COR-L47 (cell line): Measurements from ENCODE around the gene LRP5.
A peak's percentile ranks its signal among the peaks of the same experiment; 100 is the strongest.
"Not testable (repeated sequence)": the region's sequence is repeated elsewhere in the genome, so short reads cannot be mapped to it uniquely, and the experiment has no call there.

Experiments
- DNase-seq: peaks from one replicate; lab custom pipeline; 2025; lab: John Stamatoyannopoulos, UW

Gene LRP5

GRCh38 chr11:68423481-68423880, 111.1 kb downstream of the LRP5 start:
- DNase-seq = no peak

- no peak for DNase-seq
Measured at GRCh38 chr11:68424101-68424632, 111.8 kb downstream of the LRP5 start.

GRCh38 chr11:68424981-68425865, 112.8 kb downstream of the LRP5 start:
- no peak for DNase-seq

GRCh38 chr11:68425866-68426380, 113.5 kb downstream of the LRP5 start:
- no peak for DNase-seq

- no peak for DNase-seq
Measured at GRCh38 chr11:68429661-68430060, 117.3 kb downstream of the LRP5 start.

- DNase-seq = no peak
Measured at GRCh38 chr11:68430384-68430783, 118.0 kb downstream of the LRP5 start.

- no peak for DNase-seq
Measured at GRCh38 chr11:68430801-68431200, 118.4 kb downstream of the LRP5 start.

GRCh38 chr11:68431984-68432645, 119.7 kb downstream of the LRP5 start:
- DNase-seq = no peak

- no peak for DNase-seq
Measured at GRCh38 chr11:68432874-68433273, 120.5 kb downstream of the LRP5 start.

GRCh38 chr11:68433541-68433940, 121.2 kb downstream of the LRP5 start:
- DNase-seq = no peak

- DNase-seq = not testable (repeated sequence)
Measured at GRCh38 chr11:68434159-68434558, 121.8 kb downstream of the LRP5 start.

- no peak for DNase-seq
Measured at GRCh38 chr11:68436162-68436888, 123.9 kb downstream of the LRP5 start.

GRCh38 chr11:68436985-68437926, 124.9 kb downstream of the LRP5 start:
- no peak for DNase-seq

GRCh38 chr11:68437927-68438657, 125.7 kb downstream of the LRP5 start:
- DNase-seq = no peak

- DNase-seq = no peak
Measured at GRCh38 chr11:68438658-68439259, 126.4 kb downstream of the LRP5 start.

- no peak for DNase-seq
Measured at GRCh38 chr11:68439355-68440065, 127.1 kb downstream of the LRP5 start.

- peak; percentile 82 for DNase-seq
Measured at GRCh38 chr11:68440224-68440623, 127.8 kb downstream of the LRP5 start.

GRCh38 chr11:68441466-68442230, 129.3 kb downstream of the LRP5 start:
- peak; percentile 87 for DNase-seq
